WTC11 (cell line): ENCODE data around the gene DYRK1A.
"Not testable (repeated sequence)": the region's sequence is repeated elsewhere in the genome, so short reads cannot be mapped to it uniquely, and the experiment has no call there.

ENCODE experiments used
- AR ChIP-seq: fragments of 250-450 bp; sonication (Bioruptor Pico); IDR thresholded peaks from 2 replicates; pipeline ENCODE4 v1.9.0; 2021; ENCODE audit warnings: mild to moderate bottlenecking
- CREB1 ChIP-seq: sonication (generic); formaldehyde crosslinking; IDR thresholded peaks from 2 replicates; pipeline ENCODE4 v1.8.0; 2023; ENCODE audit warnings: mild to moderate bottlenecking, missing genetic modification reagents
- ERG ChIP-seq: fragments of 250-450 bp; sonication (Bioruptor Pico); IDR thresholded peaks from 2 replicates; pipeline ENCODE4 v1.8.0; 2021; ENCODE audit warnings: mild to moderate bottlenecking
- SP1 ChIP-seq: sonication (generic); formaldehyde crosslinking; conservative IDR thresholded peaks from 2 replicates; pipeline ENCODE4 v1.8.1; 2022; ENCODE audit warnings: missing genetic modification reagents

GRCh38 chr21:37524944-37525343, 158.4 kb downstream of the DYRK1A start:
- TF ChIP-seq SP1; CREB1 (CRISPR knock-in tag); AR (CRISPR knock-in tag); ERG: not testable (repeated sequence)
